HepG2 (cell line): ENCODE measurements around the gene ST8SIA6. TPM values are rescaled to one million over a fixed set of nuclear protein-coding genes. Genes with fewer than 3 reads are reported as not detected.

Experiments
- ATAC-seq: fragments of 200-7000 bp; cut with Tn5 transposase; 3 replicates; pipeline ENCODE4 v1.9.1; 2020; ENCODE audit warnings: mild to moderate bottlenecking, moderate library complexity
- BruUV-seq: library from RNA; stranded (reverse); fragments of 400-500 nt; replicated peaks from 2 replicates; lab custom pipeline; 2021; lab: Mats Ljungman, UMichigan
- CTCF ChIA-PET: fragments of 300-600 bp; formaldehyde crosslinking; extraction: SDS; loops from one replicate; lab custom pipeline; 2021; ENCODE audit warnings: low total read pairs, inconsistent platforms, low intra/inter-chr PET ratio; lab: Yijun Ruan, JAX
- POLR2A ChIA-PET: fragments of 350-600 bp; sonication (Branson Sonifier 250); formaldehyde crosslinking; loops from one replicate; lab custom pipeline; 2020; ENCODE audit warnings: antibody characterized with exemption, inconsistent platforms; lab: Yijun Ruan, JAX
- DNase-seq: peaks from one replicate; pipeline ENCODE4 v3.0.0-alpha.2; 2015; ENCODE audit warnings: low spot score
- FAIRE-seq: peaks from 3 replicates; lab custom pipeline; 2011; peaks lifted over from hg19 to GRCh38; lab: Jason Lieb, UNC
- H2AFZ ChIP-seq: one replicate; pipeline ENCODE4 v1.6.1; 2011; ENCODE audit warnings: low read length, inconsistent platforms
- H3K27ac ChIP-seq: fragments of 300-600 bp; 3 replicates; pipeline ENCODE4 v1.8.0; 2011; ENCODE audit warnings: mixed run types, mild to moderate bottlenecking, mixed read lengths, low read length, inconsistent platforms; ENCODE audit not compliant: insufficient read depth; ENCODE audit errors: extremely low read length
- H3K27me3 ChIP-seq, 2 experiments: fragments of 200-600 bp in 1 of 2; 2 replicates in 1 of 2; 3 replicates in 1 of 2; pipeline versions ENCODE4 v1.6.0 to v1.8.0; 2011; ENCODE audit warnings: low read length in 2 of 2, mild to moderate bottlenecking in 2 of 2, moderate library complexity in 2 of 2, inconsistent platforms in 1 of 2; ENCODE audit not compliant: insufficient read depth in 2 of 2, control insufficient read depth in 1 of 2
- H3K36me3 ChIP-seq, 2 experiments: fragments of 200-600 bp in 1 of 2; replicated peaks in 1 of 2; 2 replicates in 1 of 2; 3 replicates in 1 of 2; pipeline versions ENCODE4 v1.5.1 to v1.8.0; 2011; ENCODE audit warnings: low read length in 2 of 2, inconsistent platforms in 1 of 2; ENCODE audit not compliant: insufficient read depth in 2 of 2, control insufficient read depth in 1 of 2
- H3K4me1 ChIP-seq: 2 replicates; pipeline ENCODE4 v1.5.1; 2012; ENCODE audit warnings: low read length, inconsistent platforms; ENCODE audit not compliant: insufficient read depth
- H3K4me2 ChIP-seq: 2 replicates; pipeline ENCODE4 v1.6.0; 2011; ENCODE audit warnings: low read depth, low read length, inconsistent platforms
- H3K4me3 ChIP-seq, 3 experiments: fragments of 200-600 bp in 1 of 3; sonication (generic), shearing (Covaris generic) in 1 of 3; replicated peaks in 1 of 3; 2 replicates each; pipeline ENCODE4 v1.5.1; 2011 to 2016; ENCODE audit warnings: low read length in 3 of 3, inconsistent platforms in 2 of 3, low read depth in 2 of 3, mild to moderate bottlenecking in 2 of 3, control low read depth in 1 of 3, mixed read lengths in 1 of 3; ENCODE audit not compliant: insufficient read depth in 1 of 3
- H3K79me2 ChIP-seq: one replicate; pipeline ENCODE4 v1.6.1; 2011; ENCODE audit warnings: low read length, inconsistent platforms; ENCODE audit not compliant: insufficient read depth
- H3K9ac ChIP-seq: 2 replicates; pipeline ENCODE4 v1.6.0; 2011; ENCODE audit warnings: mild to moderate bottlenecking, low read depth, low read length, inconsistent platforms; ENCODE audit not compliant: insufficient read depth
- H3K9me3 ChIP-seq: 2 replicates; pipeline ENCODE4 v1.5.1; 2012; ENCODE audit warnings: mild to moderate bottlenecking, low read length
- H4K20me1 ChIP-seq: 2 replicates; pipeline ENCODE4 v1.6.0; 2011; ENCODE audit warnings: inconsistent platforms, mild to moderate bottlenecking, low read length, moderate library complexity; ENCODE audit not compliant: insufficient read depth
- ATF1 ChIP-seq: IDR thresholded peaks from 2 replicates; pipeline ENCODE4 v1.6.1; 2016; ENCODE audit warnings: mild to moderate bottlenecking, control low read depth
- BRD4 ChIP-seq: sonication (generic); formaldehyde crosslinking; IDR thresholded peaks from 2 replicates; pipeline ENCODE4 v1.4.0; 2020; ENCODE audit warnings: missing genetic modification reagents
- HOXA9 ChIP-seq: sonication (generic); formaldehyde crosslinking; IDR thresholded peaks from 2 replicates; pipeline ENCODE4 v1.8.1; 2022; ENCODE audit warnings: missing genetic modification reagents, mild to moderate bottlenecking, moderate library complexity, borderline replicate concordance
- NFYB ChIP-seq: sonication (generic); formaldehyde crosslinking; IDR thresholded peaks from 2 replicates; pipeline ENCODE4 v1.4.0; 2020; ENCODE audit warnings: missing genetic modification reagents
- ZNF432 ChIP-seq: sonication (generic); formaldehyde crosslinking; IDR thresholded peaks from 2 replicates; pipeline ENCODE4 v1.5.0; 2020; ENCODE audit warnings: missing genetic modification reagents, mild to moderate bottlenecking, borderline replicate concordance
- WGBS: methylation state at CpG from one replicate; pipeline ENCODE4 v1.1.6; 2017; ENCODE audit warnings: low lambda C conversion rate; 5-methylcytosine and 5-hydroxymethylcytosine counted together
- in situ Hi-C: cut with HindIII; loops from 2 replicates; pipeline ENCODE4 v1.10.0; 2017; ENCODE audit warnings: low pct_unique_long_range_greater_than_20kb; ENCODE audit not compliant: extremely low pct_ligation_motif_present
- intact Hi-C: fragments of 100-400 bp; cut with micrococcal nuclease; formaldehyde crosslinking; loops from one replicate; pipeline ENCODE4 v1.10.0; 2022; ENCODE audit not compliant: unreplicated experiment
- polyA plus RNA-seq, 8 experiments: library from polyadenylated mRNA; depleted of rRNA in 3 of 8; stranded (reverse) in 7 of 8; unstranded in 1 of 8; fragments of >200 nt; fragmentation: Illumina TruSeq in 4 of 8; extraction: Trizol in 4 of 8; gene quantifications; 2 replicates each; pipeline versions ENCODE4 v1.2.1 to v1.2.3, GENCODE V29; 2011 to 2016; ENCODE audit warnings: low read depth in 4 of 8, missing spikeins in 1 of 8, mixed read lengths in 1 of 8; ENCODE audit not compliant: insufficient read depth in 1 of 8
- total RNA-seq, 5 experiments: library from RNA; depleted of rRNA; stranded (reverse); fragments of >200 nt; fragmentation: Illumina TruSeq; extraction: Trizol; gene quantifications; 2 replicates each; pipeline ENCODE4 v1.2.3, GENCODE V29; 2016; ENCODE audit warnings: low read depth in 1 of 5

Gene ST8SIA6
- total and polyA plus RNA-seq, 2 of the 13 experiments (the other 11 are each of a cell fraction or from before 2014, with no cell fraction given), result not detected

DNA sequence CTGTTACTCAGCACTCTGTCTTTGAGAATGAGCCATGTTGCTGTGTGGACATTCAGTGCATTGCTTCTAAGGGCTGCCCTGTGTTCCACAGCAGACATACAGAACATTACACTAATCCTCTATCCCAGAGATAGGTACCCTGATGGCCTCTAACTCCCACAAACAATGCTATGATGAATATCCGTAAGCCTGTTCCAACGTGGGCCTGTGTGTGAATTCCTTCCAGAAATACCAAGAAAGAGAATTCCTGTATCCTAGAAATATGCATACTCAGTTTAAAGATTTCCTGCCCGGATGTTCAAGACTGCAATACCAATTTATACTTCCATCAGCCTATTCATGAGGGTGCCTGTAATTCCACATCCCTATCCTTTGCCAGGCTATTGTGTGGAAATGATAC lies 21.3 kb upstream of the ST8SIA6 start (continued):
- TF ChIP-seq HOXA9 (no peak), ZNF432 (CRISPR knock-in tag) (no peak)
- TF ChIP-seq, all 625 proteins: peak for 0

DNA sequence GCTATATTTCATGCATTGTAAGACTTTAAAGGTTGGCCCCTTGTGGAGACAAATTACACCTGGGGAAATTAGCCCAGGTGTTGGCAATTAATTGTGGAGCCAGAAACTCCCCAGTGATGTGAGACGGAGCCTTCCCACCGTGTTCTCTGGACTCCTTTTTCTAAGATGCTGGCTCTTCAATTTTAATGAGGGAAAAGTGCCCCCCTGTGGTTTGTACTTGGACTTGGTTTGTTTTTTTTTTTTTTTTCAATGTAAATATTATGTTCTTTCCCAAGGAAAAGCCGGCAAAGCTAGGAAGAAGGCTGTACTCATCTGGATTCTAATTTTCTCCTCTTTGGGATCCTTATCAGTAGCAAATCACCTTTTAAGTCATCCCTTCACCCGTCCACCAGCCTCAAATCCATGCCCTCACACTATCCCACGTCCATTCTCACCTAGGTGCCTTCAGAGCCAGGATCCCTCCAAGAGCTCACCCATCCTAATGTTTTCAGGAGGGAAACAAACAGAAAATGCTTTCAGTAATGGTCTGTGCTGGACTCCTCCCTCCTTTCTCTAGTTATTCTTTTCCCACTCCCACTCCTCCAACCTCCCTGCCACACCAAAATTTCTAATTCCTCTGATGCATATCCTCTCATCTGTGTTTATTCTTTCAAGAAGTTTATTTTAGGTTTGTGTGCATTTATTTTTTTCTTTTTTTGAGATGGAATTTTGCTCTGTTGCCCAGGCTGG lies 20.4 kb upstream of the ST8SIA6 start:
- Histone ChIP-seq H3K4me2 (no peak overlapping the region), H3K4me1 (no peaks in the 10 kb centered on the region), H3K79me2 (no peaks in the 10 kb centered on the region), H3K9me3 (peaks cover 7% of the 10 kb centered on the region; the same call in 1 of the 2 replicates), H3K4me3 (no peak overlapping the region), H4K20me1 (no peaks in the 10 kb centered on the region)
- in situ Hi-C loops, result no loop called here
- ChIA-PET CTCF (no interaction called here), POLR2A (no interaction called here)
- DNase-seq (no peak), ATAC-seq (no peak), FAIRE-seq (no peak)
- WGBS, result 0% methylated on average over 5 of the region's 5 CpGs
- intact Hi-C loops, result no loop called here
- no peak for TF ChIP-seq ATF1 (CRISPR knock-in tag)
- TF ChIP-seq BRD4 (CRISPR knock-in tag), result no peak
- no peak for TF ChIP-seq NFYB (CRISPR knock-in tag)
- TF ChIP-seq, all 625 proteins: peak for 0
- no peak overlapping the region for H3K27ac ChIP-seq
- H2AFZ ChIP-seq, result no peak overlapping the region
- H3K36me3 ChIP-seq, result no peaks in the 10 kb centered on the region
- no peak overlapping the region for H3K9ac ChIP-seq
- no TSS peak for BruUV-seq
- H3K27me3 ChIP-seq, result peaks cover 0 to 4% of the 10 kb centered on the region in 2 experiments; a peak in 1 of 5 replicates
